RPMI8226 (cell line): ENCODE measurements around the gene CCDC17.
"Not testable (repeated sequence)": the region's sequence is repeated elsewhere in the genome, so short reads cannot be mapped to it uniquely, and the experiment has no call there.

Experiments used
- DNase-seq: peaks from one replicate; pipeline ENCODE4 v3.0.0-alpha.2; 2015

The CCDC17 gene

GRCh38 chr1:45621501-45621836 is 2.4 kb downstream of the CCDC17 start:
- DNase-seq = no peak

GRCh38 chr1:45620588-45621500 is 3.0 kb downstream of the CCDC17 start:
- no peak for DNase-seq

- no peak for DNase-seq
These were observed 4.5 kb downstream of the CCDC17 start for GRCh38 chr1:45619149-45619921.

- no peak for DNase-seq
These were observed 6.2 kb downstream of the CCDC17 start for GRCh38 chr1:45617618-45618017.

- DNase-seq = no peak
These were observed 8.0 kb downstream of the CCDC17 start for GRCh38 chr1:45615885-45616284.

GRCh38 chr1:45612941-45613579 is 10.8 kb downstream of the CCDC17 start:
- DNase-seq = no peak

GRCh38 chr1:45610589-45611226 is 13.1 kb downstream of the CCDC17 start:
- no peak for DNase-seq

- DNase-seq = no peak
These were observed 15.4 kb downstream of the CCDC17 start for GRCh38 chr1:45608175-45609156.

- no peak for DNase-seq
These were observed 16.3 kb downstream of the CCDC17 start for GRCh38 chr1:45607404-45608074.

- DNase-seq = no peak
These were observed 19.6 kb downstream of the CCDC17 start for GRCh38 chr1:45604239-45604638.

GRCh38 chr1:45596765-45597164 is 27.1 kb downstream of the CCDC17 start:
- not testable (repeated sequence) for DNase-seq

GRCh38 chr1:45594412-45594811 is 29.4 kb downstream of the CCDC17 start:
- no peak for DNase-seq

- DNase-seq = no peak
These were observed 34.0 kb downstream of the CCDC17 start for GRCh38 chr1:45589861-45590260.

- no peak for DNase-seq
These were observed 37.1 kb downstream of the CCDC17 start for GRCh38 chr1:45586769-45587168.

- DNase-seq = no peak
These were observed 38.3 kb downstream of the CCDC17 start for GRCh38 chr1:45585496-45586075.

GRCh38 chr1:45585110-45585426 is 38.8 kb downstream of the CCDC17 start:
- DNase-seq = no peak

- DNase-seq = peak; percentile 97
These were observed 39.3 kb downstream of the CCDC17 start for GRCh38 chr1:45584351-45585109.

- DNase-seq = peak; percentile 91
These were observed 40.0 kb downstream of the CCDC17 start, which contains the start of gene NASP for GRCh38 chr1:45583666-45584350. NASP (plus strand) TSS chr1:45584041; CDS start chr1:45584147, 106 bp downstream.

GRCh38 chr1:45583264-45583665 is 40.6 kb downstream of the CCDC17 start:
- peak; percentile 99 for DNase-seq
